HEK293 (cell line): ENCODE measurements around the gene MALSU1.

ENCODE experiments used
- PRDM4 ChIP-seq: fragments of 450-650 bp; formaldehyde crosslinking; IDR thresholded peaks from 2 replicates; pipeline ENCODE4 v1.5.1; 2017; ENCODE audit warnings: missing biosample characterization, missing genetic modification characterization
- ZNF449 ChIP-seq: fragments of 450-650 bp; formaldehyde crosslinking; IDR thresholded peaks from 2 replicates; pipeline ENCODE4 v1.5.1; 2017; ENCODE audit warnings: missing biosample characterization, mild to moderate bottlenecking, missing genetic modification characterization, moderate library complexity
- TF ChIP-seq, protein P1 (sequence below): fragments of 450-650 bp; formaldehyde crosslinking; IDR thresholded peaks from 2 replicates; pipeline ENCODE4 v1.5.1; 2016; ENCODE audit warnings: missing biosample characterization, missing genetic modification characterization
- TF ChIP-seq, protein P2 (sequence below): fragments of 450-650 bp; formaldehyde crosslinking; IDR thresholded peaks from 2 replicates; pipeline ENCODE4 v1.5.1; 2017; ENCODE audit warnings: missing biosample characterization, missing genetic modification characterization

- TF ChIP-seq, protein P1, sequence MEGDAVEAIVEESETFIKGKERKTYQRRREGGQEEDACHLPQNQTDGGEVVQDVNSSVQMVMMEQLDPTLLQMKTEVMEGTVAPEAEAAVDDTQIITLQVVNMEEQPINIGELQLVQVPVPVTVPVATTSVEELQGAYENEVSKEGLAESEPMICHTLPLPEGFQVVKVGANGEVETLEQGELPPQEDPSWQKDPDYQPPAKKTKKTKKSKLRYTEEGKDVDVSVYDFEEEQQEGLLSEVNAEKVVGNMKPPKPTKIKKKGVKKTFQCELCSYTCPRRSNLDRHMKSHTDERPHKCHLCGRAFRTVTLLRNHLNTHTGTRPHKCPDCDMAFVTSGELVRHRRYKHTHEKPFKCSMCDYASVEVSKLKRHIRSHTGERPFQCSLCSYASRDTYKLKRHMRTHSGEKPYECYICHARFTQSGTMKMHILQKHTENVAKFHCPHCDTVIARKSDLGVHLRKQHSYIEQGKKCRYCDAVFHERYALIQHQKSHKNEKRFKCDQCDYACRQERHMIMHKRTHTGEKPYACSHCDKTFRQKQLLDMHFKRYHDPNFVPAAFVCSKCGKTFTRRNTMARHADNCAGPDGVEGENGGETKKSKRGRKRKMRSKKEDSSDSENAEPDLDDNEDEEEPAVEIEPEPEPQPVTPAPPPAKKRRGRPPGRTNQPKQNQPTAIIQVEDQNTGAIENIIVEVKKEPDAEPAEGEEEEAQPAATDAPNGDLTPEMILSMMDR (tag by site-specific recombination) = no peak
- TF ChIP-seq ZNF449 (tag by site-specific recombination) (no peak), PRDM4 (no peak)
- TF ChIP-seq, protein P2, sequence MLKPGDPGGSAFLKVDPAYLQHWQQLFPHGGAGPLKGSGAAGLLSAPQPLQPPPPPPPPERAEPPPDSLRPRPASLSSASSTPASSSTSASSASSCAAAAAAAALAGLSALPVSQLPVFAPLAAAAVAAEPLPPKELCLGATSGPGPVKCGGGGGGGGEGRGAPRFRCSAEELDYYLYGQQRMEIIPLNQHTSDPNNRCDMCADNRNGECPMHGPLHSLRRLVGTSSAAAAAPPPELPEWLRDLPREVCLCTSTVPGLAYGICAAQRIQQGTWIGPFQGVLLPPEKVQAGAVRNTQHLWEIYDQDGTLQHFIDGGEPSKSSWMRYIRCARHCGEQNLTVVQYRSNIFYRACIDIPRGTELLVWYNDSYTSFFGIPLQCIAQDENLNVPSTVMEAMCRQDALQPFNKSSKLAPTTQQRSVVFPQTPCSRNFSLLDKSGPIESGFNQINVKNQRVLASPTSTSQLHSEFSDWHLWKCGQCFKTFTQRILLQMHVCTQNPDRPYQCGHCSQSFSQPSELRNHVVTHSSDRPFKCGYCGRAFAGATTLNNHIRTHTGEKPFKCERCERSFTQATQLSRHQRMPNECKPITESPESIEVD (tag by site-specific recombination) = no peak
Observed at GRCh38 chr7:23295401-23295697, 3.8 kb upstream of the MALSU1 start.
